Measurements from ENCODE around the gene C11orf16. TPM values are rescaled to one million over a fixed set of nuclear protein-coding genes. Genes with fewer than 3 reads are reported as not detected.

Gene C11orf16
- total and polyA plus RNA-seq, 4 donors, result not detected

DNA sequence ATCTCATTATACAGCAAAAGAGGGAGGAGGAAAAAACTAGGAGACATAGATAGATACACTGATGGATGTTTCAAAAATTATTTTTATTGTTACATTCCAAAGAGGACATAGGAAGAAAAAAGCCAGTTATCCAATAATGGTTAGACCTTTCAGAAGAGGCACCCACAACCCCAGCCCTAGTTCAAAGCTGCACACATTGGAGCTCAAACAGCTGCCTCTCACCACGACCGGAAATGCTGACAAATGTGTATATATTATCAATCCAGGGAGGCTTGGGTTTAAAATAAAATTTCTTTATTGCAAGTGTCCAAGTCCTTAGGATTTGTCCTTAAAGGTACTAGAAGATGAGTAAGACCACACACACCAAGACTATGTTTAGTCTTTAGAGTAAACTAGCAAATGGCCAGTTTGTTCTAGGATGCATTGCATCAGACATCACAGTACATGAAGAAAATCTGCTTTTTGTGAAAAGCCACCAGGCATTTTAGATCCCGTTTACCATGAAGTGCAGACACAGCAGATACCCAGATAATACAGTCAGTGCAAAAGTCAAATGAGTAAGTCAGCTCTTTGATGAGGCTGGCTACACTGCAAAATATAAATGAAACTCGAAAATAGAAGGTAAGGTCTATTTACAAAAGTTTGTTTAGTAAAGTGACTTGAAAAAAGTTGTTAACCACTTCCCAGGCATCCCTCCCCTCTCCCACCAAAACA is 14.6 kb upstream of the C11orf16 start:
- H3K9me3 ChIP-seq (ENCODE audit: control insufficient read depth in 4 of 4, low read length in 3 of 4), result no peaks in the 10 kb centered on the region
- H3K36me3 ChIP-seq (ENCODE audit: control insufficient read depth in 4 of 4, insufficient read depth in 3 of 4, low read depth in 1 of 4, low read length in 3 of 4), result peaks cover 4 to 31% (median 24%) of the 10 kb centered on the region in 4 donors
- WGBS, result 73% methylated on average over 4 of the region's 4 CpGs
- H3K27ac ChIP-seq (ENCODE audit: low read depth in 1 of 2, low read length in 2 of 2), result no peak overlapping the region
- no peak overlapping the region for H3K4me3 ChIP-seq (ENCODE audit: low read depth in 1 of 3, low read length in 3 of 3)
- H3K9ac ChIP-seq (ENCODE audit: low read depth in 1 of 2, low read length in 2 of 2), result no peak overlapping the region
- no peaks in the 10 kb centered on the region for H3K27me3 ChIP-seq (ENCODE audit: control insufficient read depth in 4 of 4, insufficient read depth in 4 of 4, low read length in 3 of 4)
- TF ChIP-seq GABPA (IDR thresholded peaks at IDR 0.05 in 1 of 2, conservative IDR thresholded peaks at IDR 0.05 in 1 of 2), result no peak
- TF ChIP-seq FOXA2 (IDR thresholded peaks at IDR 0.05), result no peak
- no peak for TF ChIP-seq SP1 (IDR thresholded peaks at IDR 0.05)
- TF ChIP-seq JUND (IDR thresholded peaks at IDR 0.05), result no peak
- no peak for TF ChIP-seq HNF4G (IDR thresholded peaks at IDR 0.05)
- no peak for TF ChIP-seq YY1 (IDR thresholded peaks at IDR 0.05)
- no peak for TF ChIP-seq NR2F2 (IDR thresholded peaks at IDR 0.05)
- no peak for TF ChIP-seq HNF4A (conservative IDR thresholded peaks at IDR 0.05)
- TF ChIP-seq, protein P1, sequence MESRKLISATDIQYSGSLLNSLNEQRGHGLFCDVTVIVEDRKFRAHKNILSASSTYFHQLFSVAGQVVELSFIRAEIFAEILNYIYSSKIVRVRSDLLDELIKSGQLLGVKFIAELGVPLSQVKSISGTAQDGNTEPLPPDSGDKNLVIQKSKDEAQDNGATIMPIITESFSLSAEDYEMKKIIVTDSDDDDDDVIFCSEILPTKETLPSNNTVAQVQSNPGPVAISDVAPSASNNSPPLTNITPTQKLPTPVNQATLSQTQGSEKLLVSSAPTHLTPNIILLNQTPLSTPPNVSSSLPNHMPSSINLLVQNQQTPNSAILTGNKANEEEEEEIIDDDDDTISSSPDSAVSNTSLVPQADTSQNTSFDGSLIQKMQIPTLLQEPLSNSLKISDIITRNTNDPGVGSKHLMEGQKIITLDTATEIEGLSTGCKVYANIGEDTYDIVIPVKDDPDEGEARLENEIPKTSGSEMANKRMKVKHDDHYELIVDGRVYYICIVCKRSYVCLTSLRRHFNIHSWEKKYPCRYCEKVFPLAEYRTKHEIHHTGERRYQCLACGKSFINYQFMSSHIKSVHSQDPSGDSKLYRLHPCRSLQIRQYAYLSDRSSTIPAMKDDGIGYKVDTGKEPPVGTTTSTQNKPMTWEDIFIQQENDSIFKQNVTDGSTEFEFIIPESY (IDR thresholded peaks at IDR 0.05), result no peak
- TF ChIP-seq, protein P2, sequence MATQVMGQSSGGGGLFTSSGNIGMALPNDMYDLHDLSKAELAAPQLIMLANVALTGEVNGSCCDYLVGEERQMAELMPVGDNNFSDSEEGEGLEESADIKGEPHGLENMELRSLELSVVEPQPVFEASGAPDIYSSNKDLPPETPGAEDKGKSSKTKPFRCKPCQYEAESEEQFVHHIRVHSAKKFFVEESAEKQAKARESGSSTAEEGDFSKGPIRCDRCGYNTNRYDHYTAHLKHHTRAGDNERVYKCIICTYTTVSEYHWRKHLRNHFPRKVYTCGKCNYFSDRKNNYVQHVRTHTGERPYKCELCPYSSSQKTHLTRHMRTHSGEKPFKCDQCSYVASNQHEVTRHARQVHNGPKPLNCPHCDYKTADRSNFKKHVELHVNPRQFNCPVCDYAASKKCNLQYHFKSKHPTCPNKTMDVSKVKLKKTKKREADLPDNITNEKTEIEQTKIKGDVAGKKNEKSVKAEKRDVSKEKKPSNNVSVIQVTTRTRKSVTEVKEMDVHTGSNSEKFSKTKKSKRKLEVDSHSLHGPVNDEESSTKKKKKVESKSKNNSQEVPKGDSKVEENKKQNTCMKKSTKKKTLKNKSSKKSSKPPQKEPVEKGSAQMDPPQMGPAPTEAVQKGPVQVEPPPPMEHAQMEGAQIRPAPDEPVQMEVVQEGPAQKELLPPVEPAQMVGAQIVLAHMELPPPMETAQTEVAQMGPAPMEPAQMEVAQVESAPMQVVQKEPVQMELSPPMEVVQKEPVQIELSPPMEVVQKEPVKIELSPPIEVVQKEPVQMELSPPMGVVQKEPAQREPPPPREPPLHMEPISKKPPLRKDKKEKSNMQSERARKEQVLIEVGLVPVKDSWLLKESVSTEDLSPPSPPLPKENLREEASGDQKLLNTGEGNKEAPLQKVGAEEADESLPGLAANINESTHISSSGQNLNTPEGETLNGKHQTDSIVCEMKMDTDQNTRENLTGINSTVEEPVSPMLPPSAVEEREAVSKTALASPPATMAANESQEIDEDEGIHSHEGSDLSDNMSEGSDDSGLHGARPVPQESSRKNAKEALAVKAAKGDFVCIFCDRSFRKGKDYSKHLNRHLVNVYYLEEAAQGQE (IDR thresholded peaks at IDR 0.05), result no peak
- TF ChIP-seq FOXA1 (IDR thresholded peaks at IDR 0.05), result no peak
- no peak for TF ChIP-seq RXRA (IDR thresholded peaks at IDR 0.05)
- no peak for TF ChIP-seq RAD21 (IDR thresholded peaks at IDR 0.05)
- TF ChIP-seq, protein P3, sequence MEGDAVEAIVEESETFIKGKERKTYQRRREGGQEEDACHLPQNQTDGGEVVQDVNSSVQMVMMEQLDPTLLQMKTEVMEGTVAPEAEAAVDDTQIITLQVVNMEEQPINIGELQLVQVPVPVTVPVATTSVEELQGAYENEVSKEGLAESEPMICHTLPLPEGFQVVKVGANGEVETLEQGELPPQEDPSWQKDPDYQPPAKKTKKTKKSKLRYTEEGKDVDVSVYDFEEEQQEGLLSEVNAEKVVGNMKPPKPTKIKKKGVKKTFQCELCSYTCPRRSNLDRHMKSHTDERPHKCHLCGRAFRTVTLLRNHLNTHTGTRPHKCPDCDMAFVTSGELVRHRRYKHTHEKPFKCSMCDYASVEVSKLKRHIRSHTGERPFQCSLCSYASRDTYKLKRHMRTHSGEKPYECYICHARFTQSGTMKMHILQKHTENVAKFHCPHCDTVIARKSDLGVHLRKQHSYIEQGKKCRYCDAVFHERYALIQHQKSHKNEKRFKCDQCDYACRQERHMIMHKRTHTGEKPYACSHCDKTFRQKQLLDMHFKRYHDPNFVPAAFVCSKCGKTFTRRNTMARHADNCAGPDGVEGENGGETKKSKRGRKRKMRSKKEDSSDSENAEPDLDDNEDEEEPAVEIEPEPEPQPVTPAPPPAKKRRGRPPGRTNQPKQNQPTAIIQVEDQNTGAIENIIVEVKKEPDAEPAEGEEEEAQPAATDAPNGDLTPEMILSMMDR (IDR thresholded peaks at IDR 0.05; ENCODE audit: low read depth, low read length, missing input control), result no peak
- TF ChIP-seq, protein P4, sequence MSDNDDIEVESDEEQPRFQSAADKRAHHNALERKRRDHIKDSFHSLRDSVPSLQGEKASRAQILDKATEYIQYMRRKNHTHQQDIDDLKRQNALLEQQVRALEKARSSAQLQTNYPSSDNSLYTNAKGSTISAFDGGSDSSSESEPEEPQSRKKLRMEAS (IDR thresholded peaks at IDR 0.05), result no peak
- no peak for TF ChIP-seq TAF1 (conservative IDR thresholded peaks at IDR 0.05)
- TF ChIP-seq EGR1 (IDR thresholded peaks at IDR 0.05; ENCODE audit: low read depth in 2 of 2), result no peak
- TF ChIP-seq, protein P5, sequence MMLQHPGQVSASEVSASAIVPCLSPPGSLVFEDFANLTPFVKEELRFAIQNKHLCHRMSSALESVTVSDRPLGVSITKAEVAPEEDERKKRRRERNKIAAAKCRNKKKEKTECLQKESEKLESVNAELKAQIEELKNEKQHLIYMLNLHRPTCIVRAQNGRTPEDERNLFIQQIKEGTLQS (IDR thresholded peaks at IDR 0.05), result no peak
- no peak for DNase-seq (ENCODE audit: low spot score)
- H3K4me1 ChIP-seq (ENCODE audit: control insufficient read depth in 4 of 4, insufficient read depth in 4 of 4, low read length in 3 of 4), result no peaks in the 10 kb centered on the region
